Prostate gland (tissue), 2 donors: ENCODE results near the gene MYNN. TPM values are rescaled to one million over a fixed set of nuclear protein-coding genes. Genes with fewer than 3 reads are reported as not detected.

Experiments
- DNase-seq: peaks from one replicate; pipeline ENCODE4 v3.0.0-alpha.2; 2019; ENCODE audit warnings: low spot score
- H3K27ac ChIP-seq, 2 donors: fragments of 200-600 bp; sonication (generic); 2 replicates each; pipeline ENCODE4 v1.5.1; 2017 to 2019
- H3K27me3 ChIP-seq: fragments of 200-600 bp; sonication (generic); replicated peaks from 2 replicates; pipeline ENCODE4 v1.5.1; 2019; ENCODE audit not compliant: insufficient read depth
- H3K36me3 ChIP-seq, 2 donors: fragments of 200-600 bp; sonication (generic); 1 replicate in 1 of 2; 2 replicates in 1 of 2; pipeline versions ENCODE4 v1.5.1 to v1.8.1; 2017 to 2019
- H3K4me1 ChIP-seq: fragments of 200-600 bp; sonication (generic); replicated peaks from 2 replicates; pipeline ENCODE4 v1.5.1; 2019
- H3K4me3 ChIP-seq, 2 donors: fragments of 200-600 bp; sonication (generic); 2 replicates each; pipeline ENCODE4 v1.5.1; 2017 to 2019
- H3K9me3 ChIP-seq: fragments of 200-600 bp; sonication (generic); 2 replicates; pipeline ENCODE4 v1.5.1; 2017
- POLR2A ChIP-seq: fragments of 450-650 bp; IDR thresholded peaks from one replicate; pipeline ENCODE4 v1.6.1; 2016; ENCODE audit warnings: antibody characterized with exemption, mild to moderate bottlenecking
- POLR2AphosphoS5 ChIP-seq: sonication (generic); formaldehyde crosslinking; IDR thresholded peaks from one replicate; pipeline ENCODE4 v1.6.1; 2017; ENCODE audit warnings: antibody characterized with exemption
- WGBS: methylation state at CpG from one replicate; pipeline ENCODE4 v1.1.5; 2018; 5-methylcytosine and 5-hydroxymethylcytosine counted together
- intact Hi-C: fragments of 100-400 bp; cut with DNase I; formaldehyde crosslinking; loops from one replicate; pipeline ENCODE4 v1.14.2; 2022
- total RNA-seq, 2 donors: library from RNA; depleted of rRNA; stranded (reverse); fragments of >200 nt; gene quantifications; one replicate each; pipeline ENCODE4 v1.1.0, GENCODE V29; 2016
- TF ChIP-seq, protein P1 (sequence below), 4 experiments: fragments of 200-600 bp in 2 of 4; fragments of 450-650 bp in 2 of 4; sonication (generic) in 2 of 4; IDR thresholded peaks; 1 replicate in 3 of 4; 2 replicates in 1 of 4; pipeline ENCODE4 v1.5.1; 2016 to 2019; ENCODE audit warnings: antibody characterized with exemption in 4 of 4, mild to moderate bottlenecking in 2 of 4, moderate library complexity in 2 of 4

Gene MYNN
- total RNA-seq, 2 donors from 2014 or later, result 13.5 to 19.9 TPM

DNA sequence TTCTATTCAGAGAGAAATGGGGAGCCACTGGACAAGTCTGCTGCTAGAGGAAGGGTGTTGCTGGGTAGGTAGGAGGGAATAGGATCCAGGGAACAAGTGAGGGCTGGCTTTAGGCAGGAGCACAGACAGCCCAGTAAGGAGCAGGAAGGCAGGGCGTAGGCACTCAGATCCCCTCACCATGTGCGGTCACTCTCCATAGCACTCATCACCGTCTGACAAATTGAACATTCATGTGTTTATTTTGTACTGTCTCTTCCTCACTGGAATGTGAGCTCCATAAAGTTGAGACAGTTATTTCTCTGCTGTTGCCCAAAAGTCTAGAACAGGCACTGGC is 63.7 kb downstream of the MYNN start:
- no peak overlapping the region for H3K27ac ChIP-seq
- H3K27me3 ChIP-seq, result no peaks in the 10 kb centered on the region
- no peak overlapping the region for H3K4me3 ChIP-seq
- TF ChIP-seq, protein P1, sequence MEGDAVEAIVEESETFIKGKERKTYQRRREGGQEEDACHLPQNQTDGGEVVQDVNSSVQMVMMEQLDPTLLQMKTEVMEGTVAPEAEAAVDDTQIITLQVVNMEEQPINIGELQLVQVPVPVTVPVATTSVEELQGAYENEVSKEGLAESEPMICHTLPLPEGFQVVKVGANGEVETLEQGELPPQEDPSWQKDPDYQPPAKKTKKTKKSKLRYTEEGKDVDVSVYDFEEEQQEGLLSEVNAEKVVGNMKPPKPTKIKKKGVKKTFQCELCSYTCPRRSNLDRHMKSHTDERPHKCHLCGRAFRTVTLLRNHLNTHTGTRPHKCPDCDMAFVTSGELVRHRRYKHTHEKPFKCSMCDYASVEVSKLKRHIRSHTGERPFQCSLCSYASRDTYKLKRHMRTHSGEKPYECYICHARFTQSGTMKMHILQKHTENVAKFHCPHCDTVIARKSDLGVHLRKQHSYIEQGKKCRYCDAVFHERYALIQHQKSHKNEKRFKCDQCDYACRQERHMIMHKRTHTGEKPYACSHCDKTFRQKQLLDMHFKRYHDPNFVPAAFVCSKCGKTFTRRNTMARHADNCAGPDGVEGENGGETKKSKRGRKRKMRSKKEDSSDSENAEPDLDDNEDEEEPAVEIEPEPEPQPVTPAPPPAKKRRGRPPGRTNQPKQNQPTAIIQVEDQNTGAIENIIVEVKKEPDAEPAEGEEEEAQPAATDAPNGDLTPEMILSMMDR (IDR thresholded peaks at IDR 0.05), result no peak
- TF ChIP-seq POLR2A, result no peak
- H3K36me3 ChIP-seq, result no peaks in the 10 kb centered on the region
- H3K4me1 ChIP-seq, result no peaks in the 10 kb centered on the region
- DNase-seq, result no peak
- 45% methylated on average over 3 of the region's 3 CpGs for WGBS
- H3K9me3 ChIP-seq, result no peaks in the 10 kb centered on the region
- intact Hi-C loops, result no loop called here

DNA sequence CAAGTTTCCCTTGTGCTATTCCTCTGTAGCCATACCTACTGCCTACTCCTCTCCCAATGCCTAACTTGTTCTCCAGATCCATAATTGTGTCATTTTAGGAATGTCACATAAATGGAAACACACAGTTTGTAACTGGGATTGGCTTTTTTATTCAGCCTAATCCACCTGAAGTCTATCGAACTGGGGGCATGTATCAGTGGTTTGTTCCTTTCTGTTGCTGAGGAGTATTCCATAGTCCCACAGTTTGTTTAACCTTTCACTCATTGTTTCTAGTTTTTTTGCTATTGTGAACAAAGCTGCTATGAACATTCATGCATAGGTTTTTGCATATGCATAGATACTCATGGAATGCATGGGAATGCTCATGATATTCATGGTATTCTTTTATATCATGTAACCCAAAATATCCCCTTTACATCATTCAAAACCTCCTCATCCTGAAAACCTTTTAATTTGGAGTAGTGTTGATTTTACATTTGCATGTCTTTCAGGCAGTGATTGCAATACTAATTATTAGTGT is 65.4 kb downstream of the MYNN start:
- no peak overlapping the region for H3K4me3 ChIP-seq
- no peak for DNase-seq
- WGBS, result 92% methylated on average over 1 of the region's 1 CpG
- H3K4me1 ChIP-seq, result no peaks in the 10 kb centered on the region
- no peaks in the 10 kb centered on the region for H3K27me3 ChIP-seq
- TF ChIP-seq, protein P1 (IDR thresholded peaks at IDR 0.05), result no peak
- TF ChIP-seq POLR2AphosphoS5 (no peak), POLR2A (no peak)
- H3K9me3 ChIP-seq, result no peaks in the 10 kb centered on the region
- intact Hi-C loops, result no loop called here
- H3K36me3 ChIP-seq, result no peaks in the 10 kb centered on the region
- no peak overlapping the region for H3K27ac ChIP-seq

Other genes with a start within 250 kb of the MYNN start
- 10 to 100 TPM; 14.5 to 15.4 TPM for gene MECOM, start 109.7 kb upstream of the MYNN start, total RNA-seq
- gene TERC, start 8.3 kb upstream of the MYNN start, total RNA-seq, result 1,000 to 10,000 TPM in 1 of 2 donors, 100 to 1,000 TPM in 1; 128 to 1,013 TPM
- 1 to 10 TPM in 1 of 2 donors, under 1 TPM in 1; 0.46 to 4.5 TPM for gene ACTRT3, start 3.8 kb upstream of the MYNN start, total RNA-seq
- under 1 TPM in 1 of 2 donors, not detected in 1; 0.74 TPM for gene LRRIQ4, start 39.5 kb downstream of the MYNN start, total RNA-seq
- 1 to 10 TPM; 2.8 to 5.4 TPM for gene LRRC34, start 39.5 kb downstream of the MYNN start, total RNA-seq
- 1 to 10 TPM in 1 of 2 donors, under 1 TPM in 1; 0.91 to 1.1 TPM for gene LRRC31, start 96.5 kb downstream of the MYNN start, total RNA-seq
- 1 to 10 TPM in 1 of 2 donors, not detected in 1; 1.5 TPM for gene SAMD7, start 138.2 kb downstream of the MYNN start, total RNA-seq
- 10 to 100 TPM; 50.4 to 54.0 TPM for gene SEC62, start 193.4 kb downstream of the MYNN start, total RNA-seq